Activated T-helper 17 cell treated with anti-CD3 and anti-CD28 coated beads, Interleukin-2, amount 50 U/mL, for 72 hours (primary cell): Measurements from ENCODE around the gene L3MBTL4. TPM values are rescaled to one million over a fixed set of nuclear protein-coding genes. Genes with fewer than 3 reads are reported as not detected.
"Not testable (repeated sequence)": the region's sequence is repeated elsewhere in the genome, so short reads cannot be mapped to it uniquely, and the experiment has no call there.

Experiments used
- ATAC-seq: fragments of 150-1000 bp; cut with Tn5 transposase; replicated peaks from 2 replicates; pipeline ENCODE4 v1.10.0; 2021; ENCODE audit warnings: mild to moderate bottlenecking, moderate library complexity
- H3K27ac Mint-ChIP-seq: one replicate; pipeline ENCODE4 v1.8.0; 2022; ENCODE audit warnings: mixed read lengths
- H3K27me3 Mint-ChIP-seq: one replicate; pipeline ENCODE4 v1.8.0; 2022; ENCODE audit warnings: mixed read lengths
- H3K36me3 Mint-ChIP-seq: one replicate; pipeline ENCODE4 v1.8.0; 2022; ENCODE audit warnings: low read depth, mild to moderate bottlenecking, mixed read lengths
- H3K4me1 Mint-ChIP-seq: one replicate; pipeline ENCODE4 v1.8.0; 2022; ENCODE audit warnings: mixed read lengths
- H3K4me3 Mint-ChIP-seq: one replicate; pipeline ENCODE4 v1.8.0; 2022; ENCODE audit warnings: mild to moderate bottlenecking, mixed read lengths
- H3K9me3 Mint-ChIP-seq: one replicate; pipeline ENCODE4 v1.8.0; 2022; ENCODE audit warnings: mixed read lengths
- total RNA-seq, 2 donors: library from RNA; stranded (reverse); gene quantifications; one replicate each; pipeline ENCODE4 v1.2.3, GENCODE V29; 2022

Gene L3MBTL4
- total RNA-seq, 2 donors from 2014 or later = 0.19 TPM; not detected in 1

- no peak for ATAC-seq
- H3K4me1 Mint-ChIP-seq = no peaks in the 10 kb centered on the region
- H3K9me3 Mint-ChIP-seq = no peaks in the 10 kb centered on the region
- no peak overlapping the region for H3K27ac Mint-ChIP-seq
- H3K27me3 Mint-ChIP-seq = no peaks in the 10 kb centered on the region
- H3K4me3 Mint-ChIP-seq = no peak overlapping the region
- no peaks in the 10 kb centered on the region for H3K36me3 Mint-ChIP-seq
Measured at GRCh38 chr18:6056171-6056910, 358.4 kb downstream of the L3MBTL4 start.

- peaks cover under 1% of the 10 kb centered on the region for H3K9me3 Mint-ChIP-seq
- no peaks in the 10 kb centered on the region for H3K27me3 Mint-ChIP-seq
- H3K4me1 Mint-ChIP-seq = no peaks in the 10 kb centered on the region
- no peak overlapping the region for H3K4me3 Mint-ChIP-seq
- no peak overlapping the region for H3K27ac Mint-ChIP-seq
- H3K36me3 Mint-ChIP-seq = no peaks in the 10 kb centered on the region
- ATAC-seq = no peak
Measured at GRCh38 chr18:6055711-6056110, 359.0 kb downstream of the L3MBTL4 start.

- H3K4me3 Mint-ChIP-seq = no peak overlapping the region
- H3K36me3 Mint-ChIP-seq = no peaks in the 10 kb centered on the region
- no peaks in the 10 kb centered on the region for H3K27me3 Mint-ChIP-seq
- H3K9me3 Mint-ChIP-seq = peaks cover 3% of the 10 kb centered on the region
- no peaks in the 10 kb centered on the region for H3K4me1 Mint-ChIP-seq
- no peak for ATAC-seq
- H3K27ac Mint-ChIP-seq = no peak overlapping the region
Measured at GRCh38 chr18:6054256-6054842, 360.4 kb downstream of the L3MBTL4 start.

- Mint-ChIP-seq H3K27ac (no peak overlapping the region), H3K4me3 (no peak overlapping the region), H3K4me1 (no peaks in the 10 kb centered on the region), H3K27me3 (no peaks in the 10 kb centered on the region), H3K36me3 (no peaks in the 10 kb centered on the region), H3K9me3 (peaks cover 3% of the 10 kb centered on the region)
- no peak for ATAC-seq
Measured at GRCh38 chr18:6052449-6052913, 362.2 kb downstream of the L3MBTL4 start.

GRCh38 chr18:6047596-6047995 is 367.1 kb downstream of the L3MBTL4 start:
- not testable (repeated sequence) for H3K36me3 Mint-ChIP-seq

GRCh38 chr18:6044773-6045172 is 369.9 kb downstream of the L3MBTL4 start:
- no peaks in the 10 kb centered on the region for H3K4me1 Mint-ChIP-seq
- H3K4me3 Mint-ChIP-seq = no peak overlapping the region
- no peak overlapping the region for H3K27ac Mint-ChIP-seq
- ATAC-seq = no peak
- H3K9me3 Mint-ChIP-seq = peaks cover 15% of the 10 kb centered on the region
- H3K36me3 Mint-ChIP-seq = no peaks in the 10 kb centered on the region
- no peaks in the 10 kb centered on the region for H3K27me3 Mint-ChIP-seq

More at GRCh38 chr18:6047596-6047995, 367.1 kb downstream of the L3MBTL4 start:
- not testable (repeated sequence) for ATAC-seq, H3K4me1 Mint-ChIP-seq, H3K27me3 Mint-ChIP-seq, H3K27ac Mint-ChIP-seq, H3K4me3 Mint-ChIP-seq
- H3K9me3 Mint-ChIP-seq = peaks cover 14% of the 10 kb centered on the region

GRCh38 chr18:6044319-6044718 is 370.4 kb downstream of the L3MBTL4 start:
- no peak for ATAC-seq
- no peak overlapping the region for H3K27ac Mint-ChIP-seq
- H3K27me3 Mint-ChIP-seq = no peaks in the 10 kb centered on the region
- no peak overlapping the region for H3K4me3 Mint-ChIP-seq
- no peaks in the 10 kb centered on the region for H3K4me1 Mint-ChIP-seq
- peaks cover 19% of the 10 kb centered on the region for H3K9me3 Mint-ChIP-seq
- no peaks in the 10 kb centered on the region for H3K36me3 Mint-ChIP-seq

- ATAC-seq = no peak
- H3K4me1 Mint-ChIP-seq = no peaks in the 10 kb centered on the region
- no peaks in the 10 kb centered on the region for H3K27me3 Mint-ChIP-seq
- no peak overlapping the region for H3K4me3 Mint-ChIP-seq
- no peak overlapping the region for H3K27ac Mint-ChIP-seq
- H3K36me3 Mint-ChIP-seq = no peaks in the 10 kb centered on the region
- peaks cover 24% of the 10 kb centered on the region for H3K9me3 Mint-ChIP-seq
Measured at GRCh38 chr18:6039055-6039454, 375.7 kb downstream of the L3MBTL4 start.

- H3K27ac Mint-ChIP-seq = no peak overlapping the region
- ATAC-seq = no peak
Measured at GRCh38 chr18:6031442-6031841, 383.3 kb downstream of the L3MBTL4 start.

GRCh38 chr18:6031002-6031401 is 383.7 kb downstream of the L3MBTL4 start:
- no peaks in the 10 kb centered on the region for H3K4me1 Mint-ChIP-seq
- H3K36me3 Mint-ChIP-seq = no peaks in the 10 kb centered on the region
- peaks cover under 1% of the 10 kb centered on the region for H3K9me3 Mint-ChIP-seq
- H3K27ac Mint-ChIP-seq = no peak overlapping the region
- H3K4me3 Mint-ChIP-seq = no peak overlapping the region
- ATAC-seq = no peak
- H3K27me3 Mint-ChIP-seq = no peaks in the 10 kb centered on the region

More at GRCh38 chr18:6031442-6031841, 383.3 kb downstream of the L3MBTL4 start:
- H3K4me1 Mint-ChIP-seq = no peaks in the 10 kb centered on the region
- H3K36me3 Mint-ChIP-seq = no peaks in the 10 kb centered on the region
- no peak overlapping the region for H3K4me3 Mint-ChIP-seq
- no peaks in the 10 kb centered on the region for H3K27me3 Mint-ChIP-seq
- H3K9me3 Mint-ChIP-seq = peaks cover 5% of the 10 kb centered on the region

GRCh38 chr18:6024745-6025248 is 389.9 kb downstream of the L3MBTL4 start:
- H3K27ac Mint-ChIP-seq = no peak overlapping the region

GRCh38 chr18:6023551-6023950 is 391.2 kb downstream of the L3MBTL4 start:
- no peaks in the 10 kb centered on the region for H3K27me3 Mint-ChIP-seq
- no peaks in the 10 kb centered on the region for H3K9me3 Mint-ChIP-seq
- H3K36me3 Mint-ChIP-seq = no peaks in the 10 kb centered on the region
- no peaks in the 10 kb centered on the region for H3K4me1 Mint-ChIP-seq
- H3K4me3 Mint-ChIP-seq = no peak overlapping the region
- ATAC-seq = no peak
- no peak overlapping the region for H3K27ac Mint-ChIP-seq

More at GRCh38 chr18:6024745-6025248, 389.9 kb downstream of the L3MBTL4 start:
- no peaks in the 10 kb centered on the region for H3K36me3 Mint-ChIP-seq
- H3K4me3 Mint-ChIP-seq = no peak overlapping the region
- ATAC-seq = no peak
- no peaks in the 10 kb centered on the region for H3K27me3 Mint-ChIP-seq
- no peaks in the 10 kb centered on the region for H3K4me1 Mint-ChIP-seq
- H3K9me3 Mint-ChIP-seq = no peaks in the 10 kb centered on the region

GRCh38 chr18:6022845-6023244 is 391.9 kb downstream of the L3MBTL4 start:
- Mint-ChIP-seq H3K27ac (no peak overlapping the region), H3K4me3 (no peak overlapping the region), H3K27me3 (no peaks in the 10 kb centered on the region), H3K36me3 (no peaks in the 10 kb centered on the region), H3K9me3 (no peaks in the 10 kb centered on the region), H3K4me1 (no peaks in the 10 kb centered on the region)
- ATAC-seq = no peak

GRCh38 chr18:6022074-6022444 is 392.7 kb downstream of the L3MBTL4 start:
- no peak overlapping the region for H3K4me3 Mint-ChIP-seq
- no peak for ATAC-seq
- no peaks in the 10 kb centered on the region for H3K27me3 Mint-ChIP-seq
- H3K36me3 Mint-ChIP-seq = no peaks in the 10 kb centered on the region
- no peaks in the 10 kb centered on the region for H3K9me3 Mint-ChIP-seq
- H3K4me1 Mint-ChIP-seq = no peaks in the 10 kb centered on the region
- H3K27ac Mint-ChIP-seq = no peak overlapping the region
